Urinary bladder (tissue), 4 donors: ENCODE data around the gene NECTIN1. TPM values are rescaled to one million over a fixed set of nuclear protein-coding genes. Genes with fewer than 3 reads are reported as not detected.

Experiments
- DNase-seq: peaks from one replicate; pipeline ENCODE4 v3.0.0-alpha.2; 2015; ENCODE audit errors: extremely low spot score
- H3K27ac ChIP-seq: one replicate; pipeline ENCODE4 v1.5.1; 2013; ENCODE audit warnings: low read depth, mild to moderate bottlenecking, moderate library complexity
- H3K36me3 ChIP-seq: one replicate; pipeline ENCODE4 v1.6.1; 2013; ENCODE audit warnings: mild to moderate bottlenecking, moderate library complexity; ENCODE audit not compliant: insufficient read depth
- H3K4me1 ChIP-seq: one replicate; pipeline ENCODE4 v1.6.1; 2013; ENCODE audit warnings: mild to moderate bottlenecking, moderate library complexity; ENCODE audit not compliant: insufficient read depth
- H3K4me3 ChIP-seq: one replicate; pipeline ENCODE4 v1.5.1; 2013; ENCODE audit warnings: low read depth, low read length
- WGBS: extraction: QIAGEN DNeasy Blood & Tissue Kit; methylation state at CpG from one replicate; pipeline ENCODE4 v1.1.7; 2013; 5-methylcytosine and 5-hydroxymethylcytosine counted together
- polyA plus RNA-seq: library from polyadenylated mRNA; stranded (reverse); fragments of 200-250 nt; gene quantifications from one replicate; pipeline ENCODE4 v1.2.3, GENCODE V29; 2013
- total RNA-seq: library from RNA; depleted of rRNA; stranded (reverse); fragments of >200 nt; gene quantifications from one replicate; pipeline ENCODE4 v1.2.3, GENCODE V29; 2014
- donor health status: healthy with polysubstance abuse.
- donor health status: healthy.

NECTIN1 gene
- total and polyA plus RNA-seq, 2 donors: 17.6 to 18.1 TPM

DNA sequence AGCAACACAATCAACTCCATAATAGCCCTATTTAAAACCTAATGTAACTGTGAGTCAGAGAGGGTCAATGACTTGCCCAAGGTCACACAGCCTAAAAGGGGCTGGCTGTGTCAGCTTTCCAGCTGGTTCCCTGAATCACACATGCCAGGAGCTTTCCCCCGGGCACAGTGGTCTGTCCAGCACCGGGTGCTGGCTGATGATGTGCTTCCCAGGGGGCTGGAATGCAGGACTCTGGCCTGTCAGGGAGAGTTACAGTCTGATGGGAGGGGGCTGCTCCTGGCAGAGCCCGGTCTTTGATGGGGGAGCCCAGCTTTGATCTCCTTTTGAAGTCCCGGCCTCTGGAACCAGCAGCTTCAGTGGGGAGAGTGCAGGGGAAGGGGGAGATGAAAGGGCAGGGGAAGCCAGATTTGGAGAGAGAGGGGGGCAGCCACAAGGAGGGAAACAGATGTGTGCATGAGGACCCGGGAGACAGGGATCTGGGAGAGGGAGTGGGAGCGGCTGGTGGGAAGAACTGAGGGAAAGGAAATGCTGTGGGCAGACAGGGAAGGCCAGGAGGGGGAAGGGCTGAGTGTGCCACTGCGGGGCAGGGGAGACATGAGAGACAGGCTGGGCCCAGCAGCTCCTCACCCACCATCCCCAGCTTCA is 102.7 kb downstream of the NECTIN1 start:
- WGBS: 49% methylated on average over 7 of the region's 7 CpGs
- Histone ChIP-seq H3K4me1 (no peaks in the 10 kb centered on the region), H3K27ac (no peak overlapping the region), H3K4me3 (no peak overlapping the region), H3K36me3 (no peaks in the 10 kb centered on the region)
- DNase-seq: no peak

GRCh38 chr11:119625206-119625978 is 103.6 kb downstream of the NECTIN1 start:
- Histone ChIP-seq H3K4me3 (no peak overlapping the region), H3K4me1 (no peaks in the 10 kb centered on the region), H3K27ac (no peak overlapping the region), H3K36me3 (no peaks in the 10 kb centered on the region)
- 66% methylated on average over 19 of the region's 19 CpGs for WGBS
- no peak for DNase-seq

DNA sequence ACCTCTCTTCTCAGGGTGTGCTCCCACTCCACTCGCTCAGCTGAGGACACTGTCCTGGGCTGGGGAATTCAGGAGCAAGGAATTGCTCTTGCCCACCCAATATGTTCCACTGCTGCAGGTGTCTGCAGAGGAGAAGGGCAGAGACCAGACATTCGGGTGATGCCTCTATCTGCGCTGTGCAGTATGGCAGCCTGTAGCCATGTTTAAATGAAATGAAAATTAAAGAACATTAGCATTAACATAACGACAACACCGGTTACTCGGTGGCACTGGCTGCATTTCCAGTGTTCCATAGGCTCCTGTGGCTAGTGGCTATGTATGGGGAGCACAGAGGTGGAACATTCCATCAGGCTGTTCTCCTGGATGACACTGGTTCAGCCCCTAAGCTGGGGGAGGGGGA is 104.4 kb downstream of the NECTIN1 start:
- no peak for DNase-seq
- Histone ChIP-seq H3K27ac (no peak overlapping the region), H3K4me3 (no peak overlapping the region), H3K36me3 (no peaks in the 10 kb centered on the region), H3K4me1 (no peaks in the 10 kb centered on the region)
- 90% methylated on average over 6 of the region's 6 CpGs for WGBS

DNA sequence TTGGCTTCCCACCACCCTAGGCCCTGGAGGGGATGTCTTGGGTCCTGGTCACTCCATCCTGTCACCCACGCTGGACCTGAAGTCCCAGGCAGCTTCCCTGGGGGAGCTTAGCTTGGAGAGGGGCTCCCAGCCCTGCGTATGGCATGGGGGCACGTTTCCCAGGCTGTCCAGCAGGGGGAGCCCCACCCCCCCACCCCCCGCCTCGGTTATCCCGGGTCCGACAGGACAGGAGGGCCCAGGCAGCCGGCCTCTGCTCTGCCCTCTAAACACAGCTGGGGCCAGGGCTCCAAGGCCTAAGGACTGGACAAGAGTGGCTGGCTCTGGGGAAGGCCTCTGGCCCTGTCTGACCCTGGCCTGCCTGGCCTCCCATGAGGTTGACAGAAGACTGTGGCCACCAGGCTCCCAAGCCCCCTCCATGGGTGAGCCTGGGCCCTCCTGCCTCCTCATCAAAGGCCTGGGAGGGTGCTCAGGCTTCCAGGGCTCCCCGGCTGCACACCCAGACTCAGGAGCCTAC is 104.8 kb downstream of the NECTIN1 start:
- Histone ChIP-seq H3K27ac (no peak overlapping the region), H3K36me3 (no peaks in the 10 kb centered on the region), H3K4me1 (no peaks in the 10 kb centered on the region), H3K4me3 (no peak overlapping the region)
- no peak for DNase-seq
- WGBS: 43% methylated on average over 9 of the region's 9 CpGs

- Histone ChIP-seq H3K4me3 (no peak overlapping the region), H3K4me1 (no peaks in the 10 kb centered on the region), H3K27ac (no peak overlapping the region), H3K36me3 (no peaks in the 10 kb centered on the region)
- DNase-seq: no peak
- WGBS: 81% methylated on average over 5 of the region's 5 CpGs
Measured at GRCh38 chr11:119623682-119624081, 105.3 kb downstream of the NECTIN1 start.

- 77% methylated on average over 17 of the region's 17 CpGs for WGBS
- no peak for DNase-seq
- H3K27ac ChIP-seq: no peak overlapping the region
Measured at GRCh38 chr11:119622454-119623143, 106.4 kb downstream of the NECTIN1 start.

GRCh38 chr11:119619665-119620064 is 109.3 kb downstream of the NECTIN1 start:
- H3K4me1 ChIP-seq: no peaks in the 10 kb centered on the region
- 75% methylated on average over 3 of the region's 3 CpGs for WGBS
- no peak for DNase-seq
- H3K27ac ChIP-seq: no peak overlapping the region
- H3K36me3 ChIP-seq: no peaks in the 10 kb centered on the region
- H3K4me3 ChIP-seq: no peak overlapping the region

More at GRCh38 chr11:119622454-119623143, 106.4 kb downstream of the NECTIN1 start:
- Histone ChIP-seq H3K4me3 (no peak overlapping the region), H3K4me1 (no peaks in the 10 kb centered on the region), H3K36me3 (no peaks in the 10 kb centered on the region)

GRCh38 chr11:119618208-119618909 is 110.6 kb downstream of the NECTIN1 start:
- Histone ChIP-seq H3K4me3 (no peak overlapping the region), H3K4me1 (no peaks in the 10 kb centered on the region), H3K36me3 (no peaks in the 10 kb centered on the region), H3K27ac (no peak overlapping the region)
- WGBS: 60% methylated on average over 8 of the region's 8 CpGs
- DNase-seq: no peak

- Histone ChIP-seq H3K4me3 (no peak overlapping the region), H3K27ac (no peak overlapping the region), H3K4me1 (no peaks in the 10 kb centered on the region), H3K36me3 (no peaks in the 10 kb centered on the region)
- no peak for DNase-seq
- 50% methylated on average over 13 of the region's 13 CpGs for WGBS
Measured at GRCh38 chr11:119617340-119617713, 111.7 kb downstream of the NECTIN1 start.

GRCh38 chr11:119616586-119617339 is 112.2 kb downstream of the NECTIN1 start:
- Histone ChIP-seq H3K27ac (no peak overlapping the region), H3K36me3 (no peaks in the 10 kb centered on the region), H3K4me3 (no peak overlapping the region), H3K4me1 (no peaks in the 10 kb centered on the region)
- DNase-seq: no peak
- WGBS: 57% methylated on average over 9 of the region's 9 CpGs

DNA sequence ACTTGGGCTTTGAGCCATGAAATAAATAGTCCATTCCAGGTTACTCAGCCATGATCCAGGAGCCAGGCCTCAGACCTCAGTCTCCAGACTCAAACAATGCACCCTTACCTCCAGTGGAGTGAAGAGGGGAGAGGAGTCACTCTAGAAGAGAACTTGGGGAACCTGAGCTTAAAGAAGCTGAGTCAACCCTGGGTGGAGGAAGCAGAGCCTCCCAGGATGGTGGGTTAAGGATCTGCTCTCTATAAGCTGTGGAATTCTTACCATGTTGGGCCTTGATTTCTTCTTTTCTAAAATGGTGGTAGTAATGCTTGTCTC is 113.2 kb downstream of the NECTIN1 start:
- Histone ChIP-seq H3K4me1 (no peaks in the 10 kb centered on the region), H3K27ac (no peak overlapping the region), H3K4me3 (no peak overlapping the region)

DNA sequence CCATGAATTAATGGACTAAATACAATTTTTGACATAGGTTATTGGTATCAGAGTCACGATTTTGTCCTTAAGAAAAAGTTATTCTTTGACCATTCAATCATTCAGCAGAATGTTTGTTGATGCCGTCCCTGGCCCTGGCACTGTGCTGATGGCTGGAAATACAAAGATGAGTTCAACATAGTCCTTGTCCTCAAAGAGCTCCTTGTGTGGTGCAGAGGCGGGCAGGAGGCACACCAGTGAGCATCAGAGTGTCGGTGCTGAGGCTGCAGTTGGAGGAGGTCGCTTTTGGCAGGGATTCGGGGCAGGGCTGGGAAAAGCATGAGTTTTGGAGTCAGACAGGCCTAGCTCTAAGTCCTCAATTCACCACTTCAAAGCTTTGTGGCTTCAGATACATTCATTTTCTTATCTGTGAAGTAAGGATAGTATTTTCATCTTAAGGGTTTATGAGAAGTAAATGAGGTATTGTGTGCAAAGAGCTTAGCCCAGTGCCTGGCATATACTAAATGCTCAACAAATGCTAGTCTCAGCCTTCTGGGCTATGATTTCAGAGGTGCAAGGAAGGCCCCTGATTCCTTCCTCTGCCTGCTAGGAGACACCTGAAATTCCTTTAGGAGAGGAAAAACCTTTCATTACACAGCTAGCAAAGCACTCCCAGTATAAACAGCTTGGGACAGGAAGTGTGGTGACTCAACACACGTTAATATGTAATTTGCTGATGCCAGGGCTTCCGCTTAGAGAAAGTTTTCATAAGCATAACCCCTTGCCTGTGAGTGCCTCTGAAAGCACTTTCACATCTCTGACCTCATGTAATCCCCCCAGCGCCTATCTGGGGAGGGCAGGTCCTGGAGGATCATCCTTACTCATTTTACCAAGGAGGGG is 113.8 kb downstream of the NECTIN1 start:
- DNase-seq: no peak
- Histone ChIP-seq H3K4me1 (no peaks in the 10 kb centered on the region), H3K4me3 (no peak overlapping the region), H3K36me3 (no peaks in the 10 kb centered on the region), H3K27ac (no peak overlapping the region)
- 72% methylated on average over 9 of the region's 9 CpGs for whole genome bisulfite sequencing

More for the DNA sequence above, 113.2 kb downstream of the NECTIN1 start:
- H3K36me3 ChIP-seq: no peaks in the 10 kb centered on the region
- DNase-seq: no peak
